Astrocyte (in vitro differentiated cells and primary cell): ENCODE measurements around the gene NDUFC2.

ENCODE experiments used
- EZH2 ChIP-seq: IDR thresholded peaks from 2 replicates; pipeline ENCODE4 v1.6.1; 2012; ENCODE audit warnings: mild to moderate bottlenecking, low read length, inconsistent platforms; ENCODE audit not compliant: insufficient read depth
- TF ChIP-seq, protein P1 (sequence below): IDR thresholded peaks from 2 replicates; pipeline ENCODE4 v1.5.1; 2011; ENCODE audit warnings: low read depth, mild to moderate bottlenecking, inconsistent platforms, low read length, moderate library complexity; ENCODE audit not compliant: insufficient read depth

DNA sequence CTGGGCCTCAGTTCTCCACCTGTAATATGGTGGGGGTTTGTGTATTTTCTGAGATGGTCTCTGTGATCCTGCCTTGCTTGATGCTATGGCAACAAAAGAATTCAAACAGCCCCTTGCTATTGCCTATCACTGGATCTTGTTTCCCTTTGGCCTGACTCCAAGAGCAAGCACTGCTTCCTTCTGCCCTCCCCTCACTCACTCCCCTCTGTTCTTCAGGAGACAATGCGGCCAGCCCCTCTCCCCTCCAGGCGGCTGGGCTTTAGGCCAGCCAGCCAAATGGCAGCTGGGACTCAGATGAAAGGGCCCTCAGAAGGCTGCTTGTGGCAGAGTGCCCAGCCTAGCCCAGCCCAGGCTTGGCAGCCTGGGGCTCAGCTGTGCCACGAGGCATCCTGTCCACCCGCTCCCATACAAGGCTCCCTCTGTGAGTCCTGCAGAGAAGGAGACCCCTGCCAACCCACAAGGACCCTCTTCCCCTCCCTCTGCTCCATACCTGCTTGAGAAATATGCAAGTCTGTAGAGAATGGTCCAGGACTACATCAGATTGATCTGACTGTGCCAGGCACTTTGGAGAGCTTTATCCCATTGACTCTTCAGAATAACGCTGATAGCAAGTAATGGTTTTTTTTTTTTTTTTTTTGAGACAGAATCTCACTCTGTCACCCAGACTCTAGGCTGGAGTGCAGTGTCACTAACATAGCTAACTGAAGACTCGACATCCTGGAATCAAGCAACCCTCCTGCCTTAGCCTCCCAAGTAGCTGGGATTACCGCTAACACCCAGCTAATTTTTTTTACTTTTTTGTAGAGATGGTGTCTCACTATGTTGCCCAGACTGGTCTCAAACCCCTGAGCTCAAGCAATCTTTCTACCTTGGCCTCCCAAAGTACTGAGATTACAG is 49.0 kb downstream of the NDUFC2 start:
- TF ChIP-seq, protein P1, sequence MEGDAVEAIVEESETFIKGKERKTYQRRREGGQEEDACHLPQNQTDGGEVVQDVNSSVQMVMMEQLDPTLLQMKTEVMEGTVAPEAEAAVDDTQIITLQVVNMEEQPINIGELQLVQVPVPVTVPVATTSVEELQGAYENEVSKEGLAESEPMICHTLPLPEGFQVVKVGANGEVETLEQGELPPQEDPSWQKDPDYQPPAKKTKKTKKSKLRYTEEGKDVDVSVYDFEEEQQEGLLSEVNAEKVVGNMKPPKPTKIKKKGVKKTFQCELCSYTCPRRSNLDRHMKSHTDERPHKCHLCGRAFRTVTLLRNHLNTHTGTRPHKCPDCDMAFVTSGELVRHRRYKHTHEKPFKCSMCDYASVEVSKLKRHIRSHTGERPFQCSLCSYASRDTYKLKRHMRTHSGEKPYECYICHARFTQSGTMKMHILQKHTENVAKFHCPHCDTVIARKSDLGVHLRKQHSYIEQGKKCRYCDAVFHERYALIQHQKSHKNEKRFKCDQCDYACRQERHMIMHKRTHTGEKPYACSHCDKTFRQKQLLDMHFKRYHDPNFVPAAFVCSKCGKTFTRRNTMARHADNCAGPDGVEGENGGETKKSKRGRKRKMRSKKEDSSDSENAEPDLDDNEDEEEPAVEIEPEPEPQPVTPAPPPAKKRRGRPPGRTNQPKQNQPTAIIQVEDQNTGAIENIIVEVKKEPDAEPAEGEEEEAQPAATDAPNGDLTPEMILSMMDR: no peak
- no peak for TF ChIP-seq EZH2
